ENCODE measurements around the gene FTCDNL1.

DNA sequence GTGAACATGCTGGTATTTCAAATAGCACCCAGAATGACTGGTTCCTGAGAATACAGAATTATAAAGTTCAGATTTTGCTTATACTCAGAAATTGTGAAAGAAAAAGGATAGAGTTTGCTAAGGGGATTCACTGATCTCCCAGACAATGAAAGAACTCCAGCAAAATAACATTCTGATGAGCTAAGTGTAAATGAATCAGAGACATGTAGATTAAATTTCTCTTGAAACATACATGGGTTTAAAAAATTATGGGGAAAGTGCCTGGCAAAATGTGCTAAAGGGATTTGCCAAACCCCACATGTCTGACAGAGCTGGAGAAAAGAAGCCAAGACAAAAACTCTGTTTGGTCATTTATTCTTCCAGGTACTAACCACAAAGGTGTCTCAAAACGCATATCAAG, 116.3 kb downstream of the FTCDNL1 start:
- TF ChIP-seq, protein P1, sequence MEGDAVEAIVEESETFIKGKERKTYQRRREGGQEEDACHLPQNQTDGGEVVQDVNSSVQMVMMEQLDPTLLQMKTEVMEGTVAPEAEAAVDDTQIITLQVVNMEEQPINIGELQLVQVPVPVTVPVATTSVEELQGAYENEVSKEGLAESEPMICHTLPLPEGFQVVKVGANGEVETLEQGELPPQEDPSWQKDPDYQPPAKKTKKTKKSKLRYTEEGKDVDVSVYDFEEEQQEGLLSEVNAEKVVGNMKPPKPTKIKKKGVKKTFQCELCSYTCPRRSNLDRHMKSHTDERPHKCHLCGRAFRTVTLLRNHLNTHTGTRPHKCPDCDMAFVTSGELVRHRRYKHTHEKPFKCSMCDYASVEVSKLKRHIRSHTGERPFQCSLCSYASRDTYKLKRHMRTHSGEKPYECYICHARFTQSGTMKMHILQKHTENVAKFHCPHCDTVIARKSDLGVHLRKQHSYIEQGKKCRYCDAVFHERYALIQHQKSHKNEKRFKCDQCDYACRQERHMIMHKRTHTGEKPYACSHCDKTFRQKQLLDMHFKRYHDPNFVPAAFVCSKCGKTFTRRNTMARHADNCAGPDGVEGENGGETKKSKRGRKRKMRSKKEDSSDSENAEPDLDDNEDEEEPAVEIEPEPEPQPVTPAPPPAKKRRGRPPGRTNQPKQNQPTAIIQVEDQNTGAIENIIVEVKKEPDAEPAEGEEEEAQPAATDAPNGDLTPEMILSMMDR (IDR thresholded peaks at IDR 0.05; ENCODE audit: low read length), result no peak
- no peak for TF ChIP-seq EZH2 (optimal IDR thresholded peaks at IDR 0.05; ENCODE audit: low read depth, low read length)
